Memory B cell (primary cell): ENCODE results near the gene GRK2.

Experiments
- ATAC-seq: fragments of 150-1000 bp; cut with Tn5 transposase; 2 replicates; pipeline ENCODE4 v1.10.0; 2021; ENCODE audit warnings: low read depth, mild to moderate bottlenecking, moderate library complexity
- DNase-seq, 2 donors: peaks; one replicate each; pipeline ENCODE4 v3.0.0; 2022; ENCODE audit warnings: low spot score in 2 of 2
- H3K27ac Mint-ChIP-seq: one replicate; pipeline ENCODE4 v1.8.0; 2022; ENCODE audit warnings: mild to moderate bottlenecking, moderate library complexity, mixed read lengths
- H3K27me3 Mint-ChIP-seq: one replicate; pipeline ENCODE4 v1.8.0; 2022; ENCODE audit warnings: mixed read lengths
- H3K36me3 Mint-ChIP-seq: one replicate; pipeline ENCODE4 v1.8.0; 2022; ENCODE audit warnings: mild to moderate bottlenecking, mixed read lengths
- H3K4me1 Mint-ChIP-seq: one replicate; pipeline ENCODE4 v1.8.0; 2022; ENCODE audit warnings: mixed read lengths
- H3K4me3 Mint-ChIP-seq: one replicate; pipeline ENCODE4 v1.8.0; 2022; ENCODE audit warnings: mild to moderate bottlenecking, moderate library complexity, mixed read lengths
- H3K9me3 Mint-ChIP-seq: one replicate; pipeline ENCODE4 v1.8.0; 2022; ENCODE audit warnings: mixed read lengths

Gene GRK2

GRCh38 chr11:67301313-67301921 is 35.1 kb downstream of the GRK2 start:
- Mint-ChIP-seq H3K9me3 (peaks cover 3% of the 10 kb centered on the region), H3K4me3 (no peak overlapping the region), H3K27ac (no peak overlapping the region), H3K36me3 (peaks cover 21% of the 10 kb centered on the region), H3K4me1 (no peaks in the 10 kb centered on the region), H3K27me3 (no peaks in the 10 kb centered on the region)
- ATAC-seq (no peak), DNase-seq (no peak)

DNA sequence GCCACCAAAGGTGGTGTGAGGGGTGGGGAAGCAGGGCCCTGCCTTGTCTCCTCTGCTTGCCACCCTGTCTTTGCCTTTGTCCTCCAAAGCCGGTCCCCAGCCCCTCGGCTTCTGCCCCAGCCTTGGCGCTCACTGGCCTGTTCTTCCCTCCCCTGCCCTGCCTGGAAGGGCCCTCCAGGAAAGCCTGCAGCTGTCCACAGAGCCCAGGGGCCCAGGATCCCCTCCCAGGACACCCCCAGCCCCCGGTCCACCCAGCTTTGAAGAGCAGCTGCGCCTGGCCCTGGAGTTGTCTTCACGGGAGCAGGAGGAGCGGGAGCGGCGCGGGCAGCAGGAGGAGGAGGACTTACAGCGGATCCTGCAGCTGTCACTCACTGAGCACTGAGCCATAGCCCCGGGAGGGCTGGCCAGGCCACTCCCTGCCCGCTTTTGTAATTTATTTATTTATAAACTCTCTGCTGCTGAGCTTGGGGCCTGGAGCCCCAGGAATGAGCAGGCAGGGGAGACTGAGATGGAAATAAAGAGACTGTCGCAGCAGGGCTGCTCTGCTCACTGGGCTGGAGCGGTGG is 35.8 kb downstream of the GRK2 start:
- ATAC-seq (no peak), DNase-seq (no peak)
- Mint-ChIP-seq H3K4me3 (no peak overlapping the region), H3K27ac (no peak overlapping the region), H3K27me3 (no peaks in the 10 kb centered on the region), H3K9me3 (no peaks in the 10 kb centered on the region), H3K36me3 (peaks cover 15% of the 10 kb centered on the region), H3K4me1 (no peaks in the 10 kb centered on the region)

GRCh38 chr11:67302571-67303131 is 36.4 kb downstream of the GRK2 start:
- H3K36me3 Mint-ChIP-seq, result peaks cover 14% of the 10 kb centered on the region
- H3K27ac Mint-ChIP-seq, result no peak overlapping the region
- H3K27me3 Mint-ChIP-seq, result no peaks in the 10 kb centered on the region
- ATAC-seq, result no peak
- DNase-seq, result no peak
- H3K9me3 Mint-ChIP-seq, result no peaks in the 10 kb centered on the region
- no peaks in the 10 kb centered on the region for H3K4me1 Mint-ChIP-seq
- no peak overlapping the region for H3K4me3 Mint-ChIP-seq

DNA sequence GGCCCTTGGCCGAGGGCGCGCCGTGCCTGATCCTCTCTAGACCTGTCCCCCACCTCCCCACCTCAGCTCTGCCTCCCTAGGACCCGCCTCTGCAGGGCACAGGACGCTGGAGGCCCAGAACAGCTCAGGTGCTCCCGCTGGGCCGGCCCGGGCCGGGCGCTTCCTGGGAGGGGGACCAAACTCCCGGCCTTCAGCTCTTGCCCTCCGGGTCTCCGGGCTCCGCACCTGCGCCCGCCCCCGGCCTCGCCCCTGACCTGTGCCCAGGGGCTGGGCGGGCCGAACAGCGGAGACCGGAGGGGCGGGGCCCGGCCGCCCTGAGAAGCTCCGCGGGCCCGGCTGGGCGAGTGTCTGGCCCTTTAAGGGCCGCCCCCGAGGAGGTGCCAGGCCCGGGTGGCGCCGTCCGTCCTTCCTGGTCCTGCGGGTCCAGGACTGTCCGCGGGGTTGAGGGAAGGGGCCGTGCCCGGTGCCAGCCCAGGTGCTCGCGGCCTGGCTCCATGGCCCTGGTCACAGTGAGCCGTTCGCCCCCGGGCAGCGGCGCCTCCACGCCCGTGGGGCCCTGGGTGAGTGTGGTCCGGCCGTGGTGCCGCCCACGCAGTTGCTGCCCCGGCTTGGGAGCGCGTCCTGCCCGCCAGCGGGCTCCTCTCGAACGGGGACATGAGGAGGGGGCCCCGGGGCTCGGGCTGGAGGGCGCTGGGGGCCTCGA is 37.0 kb downstream of the GRK2 start, which contains the start of gene SSH3:
TSS of gene SSH3 (plus strand) at position 399 of the 703 bp plus-strand sequence. CDS start at position 495, 96 bp downstream.
- ATAC-seq (peak; percentile 70), DNase-seq (no peak)
- no peak within 1 kb of the TSS for H3K4me3 Mint-ChIP-seq
- H3K27ac Mint-ChIP-seq, result no peak within 1 kb of the TSS
- H3K27me3 Mint-ChIP-seq, result no peaks in the 10 kb centered on the region
- peaks cover 9% of the 10 kb centered on the region for H3K36me3 Mint-ChIP-seq
- no peaks in the 10 kb centered on the region for H3K4me1 Mint-ChIP-seq
- no peaks in the 10 kb centered on the region for H3K9me3 Mint-ChIP-seq

GRCh38 chr11:67303835-67304411 is 37.6 kb downstream of the GRK2 start:
- Mint-ChIP-seq H3K27ac (no peak overlapping the region), H3K36me3 (peaks cover 3% of the 10 kb centered on the region)

DNA sequence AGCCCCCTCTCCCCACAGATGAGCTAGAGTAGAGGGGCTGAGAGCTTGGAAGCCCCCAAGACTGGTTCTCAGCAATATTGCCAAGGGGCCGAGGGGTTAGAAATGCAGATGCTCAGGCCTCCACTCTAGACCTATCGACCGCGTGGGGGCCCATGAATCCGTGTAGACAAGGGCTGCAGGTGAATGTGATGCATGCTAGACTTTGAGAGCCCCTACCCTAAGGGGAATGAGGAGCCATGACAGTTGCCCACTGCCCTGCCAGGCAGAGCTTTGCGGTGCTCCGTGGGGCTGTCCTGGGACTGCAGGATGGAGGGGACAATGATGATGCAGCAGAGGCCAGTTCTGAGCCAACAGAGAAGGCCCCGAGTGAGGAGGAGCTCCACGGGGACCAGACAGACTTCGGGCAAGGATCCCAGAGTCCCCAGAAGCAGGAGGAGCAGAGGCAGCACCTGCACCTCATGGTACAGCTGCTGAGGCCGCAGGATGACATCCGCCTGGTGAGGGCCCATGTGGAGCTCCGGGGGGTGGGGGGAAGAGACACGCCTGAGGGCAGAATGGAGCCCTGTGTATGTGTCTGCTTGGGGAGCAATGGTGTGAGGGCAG is 38.3 kb downstream of the GRK2 start:
- DNase-seq, result no peak
- Mint-ChIP-seq H3K9me3 (no peaks in the 10 kb centered on the region), H3K36me3 (peaks cover 3% of the 10 kb centered on the region), H3K27me3 (no peaks in the 10 kb centered on the region), H3K4me1 (no peaks in the 10 kb centered on the region), H3K4me3 (no peak overlapping the region), H3K27ac (no peak overlapping the region)
- ATAC-seq, result no peak

More at GRCh38 chr11:67303835-67304411, 37.6 kb downstream of the GRK2 start:
- Mint-ChIP-seq H3K9me3 (no peaks in the 10 kb centered on the region), H3K27me3 (no peaks in the 10 kb centered on the region), H3K4me1 (no peaks in the 10 kb centered on the region), H3K4me3 (no peak overlapping the region)
- ATAC-seq (peak; percentile 24), DNase-seq (no peak)

- Mint-ChIP-seq H3K36me3 (no peaks in the 10 kb centered on the region), H3K27ac (no peak overlapping the region), H3K4me1 (no peaks in the 10 kb centered on the region), H3K4me3 (no peak overlapping the region), H3K27me3 (no peaks in the 10 kb centered on the region), H3K9me3 (no peaks in the 10 kb centered on the region)
- ATAC-seq, result no peak
- DNase-seq, result no peak
Observed at GRCh38 chr11:67306769-67307544, 40.7 kb downstream of the GRK2 start.

DNA sequence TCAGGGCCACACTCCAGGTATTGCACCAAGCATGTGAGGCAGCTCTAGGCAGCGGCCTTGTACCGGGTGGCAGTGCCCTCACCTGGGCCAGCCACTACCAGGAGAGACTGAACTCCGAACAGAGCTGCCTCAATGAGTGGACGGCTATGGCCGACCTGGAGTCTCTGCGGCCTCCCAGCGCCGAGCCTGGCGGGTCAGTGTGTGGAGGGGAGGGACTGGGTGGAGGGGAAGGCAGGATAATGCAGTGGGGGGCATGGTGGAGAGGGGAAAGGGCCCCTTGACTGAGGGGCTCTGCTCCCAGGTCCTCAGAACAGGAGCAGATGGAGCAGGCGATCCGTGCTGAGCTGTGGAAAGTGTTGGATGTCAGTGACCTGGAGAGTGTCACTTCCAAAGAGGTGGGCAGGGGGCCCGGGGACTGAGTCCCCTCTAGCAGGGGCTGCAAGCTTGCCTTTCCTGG is 41.3 kb downstream of the GRK2 start:
- H3K9me3 Mint-ChIP-seq, result no peaks in the 10 kb centered on the region
- H3K27ac Mint-ChIP-seq, result no peak overlapping the region
- no peak overlapping the region for H3K4me3 Mint-ChIP-seq
- H3K27me3 Mint-ChIP-seq, result no peaks in the 10 kb centered on the region
- H3K4me1 Mint-ChIP-seq, result peaks cover 4% of the 10 kb centered on the region
- ATAC-seq (no peak), DNase-seq (no peak)
- no peaks in the 10 kb centered on the region for H3K36me3 Mint-ChIP-seq

DNA sequence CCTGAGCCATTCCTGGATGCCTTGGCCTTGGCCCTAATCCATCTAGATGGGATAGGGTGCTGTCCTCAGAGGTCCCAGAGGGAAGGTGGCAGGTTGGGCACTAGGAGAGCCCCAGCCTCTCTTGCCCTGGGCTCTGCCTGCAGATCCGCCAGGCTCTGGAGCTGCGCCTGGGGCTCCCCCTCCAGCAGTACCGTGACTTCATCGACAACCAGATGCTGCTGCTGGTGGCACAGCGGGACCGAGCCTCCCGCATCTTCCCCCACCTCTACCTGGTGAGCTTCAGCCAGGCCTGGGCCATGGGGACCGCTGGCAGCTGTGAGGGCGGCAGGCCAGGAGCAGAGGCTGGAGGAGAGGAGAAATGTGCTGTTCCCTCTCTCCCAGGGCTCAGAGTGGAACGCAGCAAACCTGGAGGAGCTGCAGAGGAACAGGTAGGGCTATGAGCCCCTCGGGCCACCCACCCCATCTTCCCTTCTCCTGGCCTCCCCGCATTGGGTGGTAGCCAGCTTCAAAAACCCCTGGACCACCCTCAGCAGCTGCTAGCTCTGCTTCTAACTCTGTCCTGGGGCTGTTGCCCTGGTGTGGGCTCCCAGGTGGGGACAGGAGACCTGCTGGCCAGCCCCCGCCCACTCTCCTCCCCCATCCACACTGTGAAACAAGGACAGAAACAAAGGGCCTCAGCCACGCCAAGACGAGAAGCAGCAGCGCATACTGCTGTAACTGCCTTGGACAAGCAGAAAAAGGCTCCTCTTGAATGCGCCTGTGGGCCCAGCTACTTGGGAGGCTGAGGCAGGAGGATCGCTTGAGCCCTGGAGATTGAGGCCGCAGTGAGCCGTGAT is 42.0 kb downstream of the GRK2 start:
- Mint-ChIP-seq H3K4me1 (peaks cover 7% of the 10 kb centered on the region), H3K9me3 (no peaks in the 10 kb centered on the region), H3K27me3 (no peaks in the 10 kb centered on the region), H3K27ac (no peak overlapping the region), H3K36me3 (no peaks in the 10 kb centered on the region), H3K4me3 (no peak overlapping the region)
- no peak for DNase-seq
- no peak for ATAC-seq

GRCh38 chr11:67309166-67309565 is 42.9 kb downstream of the GRK2 start:
- no peaks in the 10 kb centered on the region for H3K36me3 Mint-ChIP-seq
- ATAC-seq (no peak), DNase-seq (no peak)
- H3K27ac Mint-ChIP-seq, result no peak overlapping the region
- H3K27me3 Mint-ChIP-seq, result no peaks in the 10 kb centered on the region
- H3K4me1 Mint-ChIP-seq, result peaks cover 7% of the 10 kb centered on the region
- H3K9me3 Mint-ChIP-seq, result no peaks in the 10 kb centered on the region
- no peak overlapping the region for H3K4me3 Mint-ChIP-seq

GRCh38 chr11:67309661-67310061 is 43.4 kb downstream of the GRK2 start:
- DNase-seq, result no peak
- H3K9me3 Mint-ChIP-seq, result no peaks in the 10 kb centered on the region
- H3K36me3 Mint-ChIP-seq, result no peaks in the 10 kb centered on the region
- no peaks in the 10 kb centered on the region for H3K27me3 Mint-ChIP-seq
- H3K4me1 Mint-ChIP-seq, result peaks cover 7% of the 10 kb centered on the region
- no peak for ATAC-seq
- no peak overlapping the region for H3K27ac Mint-ChIP-seq
- H3K4me3 Mint-ChIP-seq, result no peak overlapping the region

DNA sequence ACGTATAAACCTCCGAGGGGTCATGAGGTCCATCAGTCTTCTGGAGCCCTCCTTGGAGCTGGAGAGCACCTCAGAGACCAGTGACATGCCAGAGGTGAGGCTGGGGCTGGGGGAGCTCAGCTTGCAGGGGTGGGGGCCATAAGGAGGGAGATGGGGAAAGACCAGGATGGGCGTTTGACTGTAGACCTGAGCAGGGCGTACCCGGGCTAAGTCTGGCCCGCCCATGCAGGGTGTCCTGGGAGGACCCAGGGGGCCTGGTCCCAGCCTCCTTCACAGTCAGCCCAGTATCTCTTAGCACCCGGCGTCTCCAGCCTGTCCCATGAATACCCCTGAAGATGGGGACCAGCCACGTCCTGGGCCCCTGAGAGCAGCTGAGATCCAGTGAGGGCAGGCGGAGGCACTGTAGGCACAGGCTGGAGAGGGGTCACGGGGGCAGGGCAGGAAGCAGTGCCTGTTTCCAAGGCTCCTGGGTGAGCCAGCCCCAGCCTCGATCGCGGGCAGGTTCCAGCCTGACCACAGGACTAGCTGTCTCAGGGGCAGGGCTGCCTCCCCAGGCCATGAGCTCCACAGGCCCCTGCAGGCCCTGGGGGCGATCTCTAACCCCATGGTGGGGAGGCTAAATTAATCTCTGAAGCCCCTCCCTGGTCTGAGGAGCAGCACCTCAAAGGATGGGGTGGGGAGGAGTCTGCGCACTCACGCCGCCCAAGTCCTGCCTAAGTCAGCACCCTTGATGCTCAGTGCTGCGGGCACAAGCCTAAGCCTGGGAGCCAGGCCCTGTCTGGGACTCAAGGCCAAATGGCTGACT is 44.2 kb downstream of the GRK2 start:
- no peak overlapping the region for H3K27ac Mint-ChIP-seq
- peaks cover 7% of the 10 kb centered on the region for H3K4me1 Mint-ChIP-seq
- ATAC-seq (no peak), DNase-seq (no peak)
- H3K27me3 Mint-ChIP-seq, result no peaks in the 10 kb centered on the region
- H3K36me3 Mint-ChIP-seq, result no peaks in the 10 kb centered on the region
- H3K9me3 Mint-ChIP-seq, result no peaks in the 10 kb centered on the region
- H3K4me3 Mint-ChIP-seq, result no peak overlapping the region
